SK-N-MC (cell line): Measurements from ENCODE around the gene NTNG1.

ENCODE experiments used
- DNase-seq: peaks from one replicate; pipeline ENCODE4 v3.0.0-alpha.2; 2011; ENCODE audit warnings: low read depth, low spot score
- H3K27ac ChIP-seq: fragments of 200-600 bp; sonication (generic); 2 replicates; pipeline ENCODE4 v1.5.1; 2016; ENCODE audit warnings: mixed run types
- H3K36me3 ChIP-seq: fragments of 200-600 bp; sonication (generic); 2 replicates; pipeline ENCODE4 v1.6.1; 2017; ENCODE audit warnings: antibody characterized with exemption, low read length, mixed read lengths; ENCODE audit not compliant: insufficient read depth
- H3K4me3 ChIP-seq: fragments of 200-600 bp; sonication (generic); 2 replicates; pipeline ENCODE4 v1.5.1; 2016
- H3K9ac ChIP-seq: fragments of 200-600 bp; sonication (generic); 2 replicates; pipeline ENCODE4 v1.8.0; 2017; ENCODE audit warnings: mixed run types, mixed read lengths; ENCODE audit not compliant: insufficient read length
- H3K9me3 ChIP-seq: fragments of 200-600 bp; sonication (generic); 2 replicates; pipeline ENCODE4 v1.6.1; 2017; ENCODE audit warnings: low read depth, mild to moderate bottlenecking, antibody characterized with exemption, low read length, moderate library complexity, mixed read lengths
- EZH2 ChIP-seq: fragments of 200-600 bp; sonication (generic); IDR thresholded peaks from one replicate; pipeline ENCODE4 v1.6.1; 2017; ENCODE audit warnings: antibody characterized with exemption
- FOXP2 ChIP-seq: optimal IDR thresholded peaks from 2 replicates; pipeline ENCODE3; 2011; ENCODE audit warnings: mild to moderate bottlenecking, moderate library complexity; ENCODE audit not compliant: insufficient read depth; ENCODE audit errors: extremely low read length, control extremely low read depth
- POLR2AphosphoS5 ChIP-seq: IDR thresholded peaks from 2 replicates; pipeline ENCODE4 v1.6.1; 2012; ENCODE audit warnings: mild to moderate bottlenecking, low read depth, low read length, borderline replicate concordance

Gene NTNG1

GRCh38 chr1:107138767-107139445, 1.9 kb upstream of the NTNG1 start:
- H3K9me3 ChIP-seq: no peaks in the 10 kb centered on the region
- H3K36me3 ChIP-seq: no peaks in the 10 kb centered on the region
- H3K4me3 ChIP-seq: no peak overlapping the region
- TF ChIP-seq EZH2: no peak
- no peak for TF ChIP-seq FOXP2
- TF ChIP-seq POLR2AphosphoS5: no peak
- no peak for DNase-seq
- no peak overlapping the region for H3K27ac ChIP-seq
- no peak overlapping the region for H3K9ac ChIP-seq

DNA sequence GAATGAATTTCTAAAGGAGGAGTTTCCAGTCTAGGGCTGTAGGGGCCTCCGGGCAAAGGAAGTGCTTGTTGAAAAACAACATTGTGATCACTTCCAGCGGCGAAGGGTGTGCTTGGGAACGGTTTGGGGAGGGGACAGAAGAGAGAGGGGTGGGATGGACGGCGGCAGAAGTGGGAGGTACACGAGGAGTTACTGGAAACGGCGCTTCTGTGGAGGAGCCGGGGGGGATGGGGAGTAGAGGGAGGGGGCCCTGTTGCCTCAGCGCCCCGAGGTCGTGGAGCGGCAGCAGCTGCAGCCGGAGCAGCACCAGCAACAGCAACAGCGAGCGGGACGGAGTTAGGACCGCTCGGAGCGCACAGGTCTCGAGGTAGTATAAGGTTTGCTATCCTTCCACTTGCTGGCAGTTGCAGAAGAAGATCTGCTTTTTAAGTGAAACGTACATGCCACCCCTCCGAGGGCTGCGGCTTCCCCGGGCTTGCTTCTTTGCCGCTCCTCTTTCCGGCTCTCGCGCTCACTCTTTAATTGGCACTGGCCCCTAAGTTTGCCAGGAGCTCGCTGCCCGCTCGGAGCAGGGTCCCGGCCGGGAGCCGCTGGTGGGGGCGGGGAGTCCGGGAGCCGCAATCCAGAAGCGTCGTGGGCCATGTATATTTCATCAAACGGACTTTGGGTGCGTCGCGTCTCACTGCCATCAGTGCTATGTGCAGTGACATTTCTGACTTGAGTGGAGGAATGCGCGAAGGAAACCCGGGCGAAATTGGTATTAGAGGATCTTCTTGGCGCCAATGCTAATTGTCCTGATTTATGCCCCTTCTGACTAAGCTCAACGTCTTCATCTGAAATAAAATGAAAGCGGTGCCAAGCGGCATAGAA, 771 bp upstream of the NTNG1 start:
- Histone ChIP-seq H3K9ac (peak overlapping the region; percentile 87), H3K27ac (peak overlapping the region; percentile 93), H3K4me3 (peak overlapping the region; percentile 99), H3K9me3 (no peaks in the 10 kb centered on the region), H3K36me3 (no peaks in the 10 kb centered on the region)
- TF ChIP-seq EZH2: no peak
- TF ChIP-seq POLR2AphosphoS5: peak; percentile 32; the same call in 1 of the 2 replicates
- no peak for DNase-seq

DNA sequence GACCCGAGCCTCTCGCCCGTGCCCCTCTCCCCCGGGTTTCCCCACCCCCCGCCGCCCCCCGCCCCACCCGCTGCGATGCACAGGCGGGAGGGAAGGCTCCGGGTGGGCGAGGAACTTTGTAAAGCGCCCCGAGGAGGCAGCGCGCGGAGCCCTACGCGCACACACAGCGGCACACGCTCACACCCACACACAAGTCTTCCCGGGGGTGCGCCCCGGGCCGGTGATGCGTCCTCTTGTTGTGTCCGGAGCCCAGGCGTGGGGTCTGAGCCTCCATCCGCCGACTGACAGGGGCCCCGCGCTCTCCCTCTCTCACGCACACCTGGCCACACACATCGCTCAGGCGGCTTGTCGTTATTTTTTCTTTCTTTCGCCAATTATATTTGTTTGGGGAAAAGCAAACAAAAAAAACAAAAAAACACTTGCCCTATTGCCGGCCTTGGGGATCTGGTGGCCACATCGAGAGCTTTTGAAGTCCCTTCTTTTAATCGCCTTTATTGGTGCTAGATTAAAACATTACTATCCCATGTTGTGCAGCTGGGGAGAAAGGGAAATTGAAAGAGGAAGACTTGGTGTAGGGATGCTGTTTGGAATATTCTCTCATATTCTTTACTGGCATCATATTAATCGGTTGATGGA, 770 bp downstream of the NTNG1 start:
- 0 out of 2 replicates have a peak, but pooled peaks have one; percentile 17 for TF ChIP-seq POLR2AphosphoS5
- TF ChIP-seq FOXP2: no peak
- H3K9ac ChIP-seq: peak overlapping the region; percentile 80
- H3K9me3 ChIP-seq: no peaks in the 10 kb centered on the region
- H3K36me3 ChIP-seq: no peaks in the 10 kb centered on the region
- peak overlapping the region; percentile 97 for H3K27ac ChIP-seq
- DNase-seq: no peak
- H3K4me3 ChIP-seq: peak overlapping the region; percentile 99

DNA sequence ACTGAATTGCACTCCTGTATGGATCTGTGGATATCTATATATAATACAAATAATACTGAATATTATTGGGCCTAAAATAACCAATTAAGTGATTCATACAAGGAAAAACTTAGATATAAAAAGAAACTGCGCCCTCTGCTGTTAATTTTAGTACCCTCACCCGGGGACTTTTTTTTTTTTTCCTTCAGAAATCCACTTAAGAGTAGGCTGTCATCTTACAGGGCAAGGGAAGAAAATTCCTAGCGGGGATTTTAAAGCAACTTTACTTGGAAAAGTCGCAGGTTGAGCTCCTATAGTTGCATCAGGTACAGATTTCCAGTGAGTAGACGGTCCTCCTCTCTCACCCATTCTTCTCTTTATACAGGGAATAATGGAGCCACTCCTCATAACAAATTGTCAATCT, 1.3 kb downstream of the NTNG1 start:
- H3K36me3 ChIP-seq: no peaks in the 10 kb centered on the region
- peak; percentile 94 for DNase-seq
- no peaks in the 10 kb centered on the region for H3K9me3 ChIP-seq
- H3K27ac ChIP-seq: peak overlapping the region; percentile 97
- H3K4me3 ChIP-seq: peak overlapping the region; percentile 99
- TF ChIP-seq POLR2AphosphoS5 (no peak), FOXP2 (no peak), EZH2 (no peak)
- peak overlapping the region; percentile 84 for H3K9ac ChIP-seq

DNA sequence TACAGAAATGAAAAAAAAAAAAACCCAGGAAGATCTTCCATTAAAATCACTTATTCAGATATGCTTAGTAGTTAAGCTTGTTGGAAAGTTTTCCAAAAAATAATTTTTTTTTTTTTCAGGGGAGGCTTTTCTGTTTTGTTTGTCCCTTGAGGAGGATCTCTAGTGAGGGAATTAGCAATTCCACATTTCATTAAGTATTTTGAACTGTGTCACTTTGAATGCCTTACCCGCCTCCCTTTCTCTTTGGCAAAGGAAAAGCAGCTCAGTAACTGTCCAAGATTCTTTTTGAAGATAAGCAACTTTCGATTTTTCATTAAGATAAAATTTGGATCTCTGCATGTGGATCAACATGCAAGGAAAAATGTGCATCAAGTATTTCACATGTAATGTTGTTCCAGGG, 1.8 kb downstream of the NTNG1 start:
- TF ChIP-seq FOXP2: no peak
- TF ChIP-seq EZH2: no peak
- no peak for TF ChIP-seq POLR2AphosphoS5
- peak overlapping the region; percentile 84 for H3K9ac ChIP-seq
- DNase-seq: no peak
- H3K9me3 ChIP-seq: no peaks in the 10 kb centered on the region
- peaks cover 1% of the 10 kb centered on the region; the same call in 1 of the 2 replicates for H3K36me3 ChIP-seq
- peak overlapping the region; percentile 97 for H3K27ac ChIP-seq
- peak overlapping the region; percentile 99 for H3K4me3 ChIP-seq

DNA sequence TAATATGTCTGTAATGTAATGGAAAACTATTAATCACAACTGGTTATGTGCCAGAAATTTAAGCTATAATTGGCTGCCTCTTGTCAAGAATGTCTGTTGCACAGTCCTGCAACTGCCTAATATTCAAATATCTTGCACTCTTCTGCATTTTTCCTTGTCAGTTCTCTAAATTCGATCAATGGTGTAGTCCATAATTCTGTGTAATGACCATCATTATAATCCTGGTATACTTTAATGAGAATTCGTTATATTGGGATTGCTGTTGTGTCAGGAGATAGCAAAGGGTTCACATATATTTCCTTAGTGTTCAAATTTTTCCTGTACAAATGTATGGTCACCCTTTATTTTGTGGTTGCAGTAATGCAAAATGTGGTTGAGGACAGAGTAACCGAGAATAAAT, 4.8 kb downstream of the NTNG1 start:
- Histone ChIP-seq H3K9me3 (no peaks in the 10 kb centered on the region), H3K9ac (peak overlapping the region; percentile 68), H3K27ac (peak overlapping the region; percentile 97), H3K36me3 (peaks cover 21% of the 10 kb centered on the region), H3K4me3 (peak overlapping the region; percentile 66)
- TF ChIP-seq POLR2AphosphoS5: no peak
- TF ChIP-seq EZH2: no peak
- no peak for TF ChIP-seq FOXP2
- DNase-seq: no peak

DNA sequence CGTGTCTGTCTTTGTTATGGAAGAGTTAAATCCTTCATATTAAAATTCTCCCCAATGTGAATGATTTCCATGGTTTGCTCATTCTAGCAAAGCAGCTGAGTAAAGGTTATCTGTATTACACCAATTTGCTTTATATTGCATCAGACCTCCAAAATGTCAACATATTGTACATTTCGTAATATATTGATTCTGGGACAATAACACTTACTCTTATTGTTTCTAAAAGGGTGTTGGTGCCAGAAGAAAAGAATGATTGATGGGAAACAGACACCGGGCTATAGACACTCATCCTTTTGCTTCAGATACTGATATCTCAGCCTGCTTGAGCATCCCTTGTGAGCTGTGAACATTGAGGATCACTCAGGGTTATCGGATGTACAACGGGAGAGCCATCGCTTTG, 7.0 kb downstream of the NTNG1 start:
- Histone ChIP-seq H3K4me3 (peak overlapping the region; percentile 66), H3K9ac (peak overlapping the region; percentile 68), H3K36me3 (peaks cover 21% of the 10 kb centered on the region), H3K9me3 (no peaks in the 10 kb centered on the region), H3K27ac (peak overlapping the region; percentile 97)
- TF ChIP-seq EZH2: no peak
- no peak for TF ChIP-seq FOXP2
- no peak for TF ChIP-seq POLR2AphosphoS5
- no peak for DNase-seq

GRCh38 chr1:107149946-107150345, 9.1 kb downstream of the NTNG1 start:
- Histone ChIP-seq H3K27ac (no peak overlapping the region), H3K9me3 (no peaks in the 10 kb centered on the region), H3K9ac (no peak overlapping the region), H3K36me3 (peaks cover 33% of the 10 kb centered on the region), H3K4me3 (peak overlapping the region; percentile 2)
- TF ChIP-seq POLR2AphosphoS5 (no peak), EZH2 (no peak), FOXP2 (no peak)
- DNase-seq: no peak
